ENCODE measurements around the gene CAPZA3. TPM values are rescaled to one million over a fixed set of nuclear protein-coding genes. Genes with fewer than 3 reads are reported as not detected.

Gene CAPZA3
- total RNA-seq, 1 donor from 2014 or later, result not detected

GRCh38 chr12:18750085-18750484 is 12.2 kb downstream of the CAPZA3 start:
- H3K36me3 ChIP-seq, result no peaks in the 10 kb centered on the region
- peak; percentile 79 for ATAC-seq
- no peak overlapping the region for H3K27ac ChIP-seq
- H3K4me1 ChIP-seq, result peaks cover 6% of the 10 kb centered on the region
- no peak for TF ChIP-seq CTCF (IDR thresholded peaks at IDR 0.05)
- intact Hi-C loops (cut with DNase I), result loop anchor here (5.0 kb wide), 1 partner anchor 278 kb away; no protein-coding TSS in a partner anchor
- no peak for DNase-seq
- no peak overlapping the region for H3K4me3 ChIP-seq
- no peaks in the 10 kb centered on the region for H3K27me3 ChIP-seq
- no peaks in the 10 kb centered on the region for H3K9me3 ChIP-seq

DNA sequence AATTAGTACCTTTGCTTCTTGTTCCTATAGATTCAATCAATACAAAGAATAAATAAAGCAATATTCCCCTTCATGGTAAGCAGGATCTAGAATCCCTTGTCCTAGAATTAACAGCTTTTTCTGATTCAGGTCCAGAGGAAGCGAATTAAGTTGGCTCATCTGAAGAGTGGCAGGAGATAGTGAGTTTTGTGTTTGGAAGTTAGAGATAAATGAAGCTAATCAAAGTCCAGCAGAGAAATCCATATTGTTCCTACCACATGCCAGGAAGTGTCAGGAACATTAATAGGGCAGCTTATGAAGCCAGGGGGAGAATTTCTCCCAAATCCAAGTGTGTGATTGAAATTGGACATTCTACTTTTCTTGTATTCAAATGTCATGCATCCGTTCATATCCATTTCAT is 13.9 kb downstream of the CAPZA3 start:
- Histone ChIP-seq H3K27me3 (no peaks in the 10 kb centered on the region), H3K4me3 (no peak overlapping the region), H3K27ac (no peak overlapping the region), H3K36me3 (no peaks in the 10 kb centered on the region), H3K9me3 (no peaks in the 10 kb centered on the region), H3K4me1 (peaks cover 6% of the 10 kb centered on the region)
- intact Hi-C loops (cut with DNase I), result loop anchor here (5.0 kb wide), 1 partner anchor 280 kb away; no protein-coding TSS in a partner anchor
- ATAC-seq (no peak), DNase-seq (no peak)
- TF ChIP-seq CTCF (IDR thresholded peaks at IDR 0.05), result no peak

GRCh38 chr12:18752280-18752920 is 14.5 kb downstream of the CAPZA3 start:
- Histone ChIP-seq H3K36me3 (no peaks in the 10 kb centered on the region), H3K9me3 (no peaks in the 10 kb centered on the region), H3K27ac (no peak overlapping the region), H3K4me3 (no peak overlapping the region), H3K4me1 (peaks cover 6% of the 10 kb centered on the region), H3K27me3 (no peaks in the 10 kb centered on the region)
- no peak for TF ChIP-seq CTCF (IDR thresholded peaks at IDR 0.05)
- intact Hi-C loops (cut with DNase I), result loop anchor here (5.0 kb wide), 1 partner anchor 280 kb away; no protein-coding TSS in a partner anchor
- ATAC-seq (no peak), DNase-seq (no peak)

DNA sequence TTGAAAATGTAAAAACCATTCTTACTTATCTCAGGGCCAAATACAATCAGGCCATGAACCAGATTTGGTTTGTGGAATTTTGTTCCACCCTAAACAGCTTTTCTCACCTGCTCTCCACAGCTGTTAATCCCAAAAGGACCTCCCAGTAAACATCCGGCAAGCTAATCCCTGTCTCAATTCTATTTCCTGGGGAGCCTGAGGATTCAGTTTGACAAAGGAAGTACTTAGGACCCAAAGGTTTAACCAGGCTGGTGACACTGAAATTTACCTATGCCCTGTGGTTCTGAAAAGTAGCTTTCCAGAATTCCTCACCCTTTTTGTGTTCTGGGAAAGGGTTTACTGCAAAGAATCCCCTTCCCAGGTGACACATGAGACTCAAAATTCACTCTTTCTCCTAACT is 15.0 kb downstream of the CAPZA3 start:
- H3K9me3 ChIP-seq, result no peaks in the 10 kb centered on the region
- H3K4me1 ChIP-seq, result peaks cover 6% of the 10 kb centered on the region
- no peak overlapping the region for H3K4me3 ChIP-seq
- ATAC-seq, result no peak
- no peak overlapping the region for H3K27ac ChIP-seq
- no peaks in the 10 kb centered on the region for H3K36me3 ChIP-seq
- DNase-seq, result no peak
- TF ChIP-seq CTCF (IDR thresholded peaks at IDR 0.05), result no peak
- H3K27me3 ChIP-seq, result no peaks in the 10 kb centered on the region
- intact Hi-C loops (cut with DNase I), result loop anchor here (5.0 kb wide), 1 partner anchor 281 kb away; no protein-coding TSS in a partner anchor

DNA sequence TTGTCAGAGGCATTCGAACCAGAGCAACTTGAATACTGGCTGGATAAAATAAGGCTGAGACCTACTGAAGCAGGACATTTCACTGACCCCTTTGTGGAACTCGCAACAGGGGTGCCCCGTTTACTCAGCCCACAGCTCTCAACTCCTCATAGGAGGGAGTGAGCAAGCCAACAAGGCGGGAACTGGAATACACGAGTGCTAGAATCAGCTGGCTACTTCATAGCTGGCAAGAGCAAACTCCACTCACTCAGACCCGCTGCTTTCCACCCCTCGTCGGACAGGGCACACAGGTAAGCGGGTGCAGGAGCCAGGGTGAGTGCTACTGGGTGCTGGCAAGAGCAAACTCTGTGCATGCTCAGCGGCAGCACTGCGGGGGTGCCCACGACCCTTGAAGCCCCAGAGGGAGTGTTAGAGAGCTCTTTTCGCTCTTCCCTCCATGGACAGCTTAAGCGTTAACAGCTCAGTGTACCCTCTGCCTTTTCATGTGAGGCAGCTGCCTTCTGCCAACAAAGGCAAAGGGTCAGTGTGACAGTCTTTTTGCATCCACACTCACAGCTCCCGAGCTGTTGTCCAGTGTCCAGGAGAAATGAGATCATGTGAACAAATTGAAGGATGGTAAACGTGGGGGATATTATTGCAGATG is 15.7 kb downstream of the CAPZA3 start:
- ATAC-seq (peak; percentile 76), DNase-seq (no peak)
- intact Hi-C loops (cut with DNase I), result loop anchor here (5.0 kb wide), 1 partner anchor 281 kb away; no protein-coding TSS in a partner anchor

More for the DNA sequence above, 15.7 kb downstream of the CAPZA3 start:
- H3K4me1 ChIP-seq, result peaks cover 6% of the 10 kb centered on the region
- TF ChIP-seq CTCF (IDR thresholded peaks at IDR 0.05), result no peak
- H3K9me3 ChIP-seq, result no peaks in the 10 kb centered on the region
- no peak overlapping the region for H3K4me3 ChIP-seq
- H3K27me3 ChIP-seq, result no peaks in the 10 kb centered on the region
- no peaks in the 10 kb centered on the region for H3K36me3 ChIP-seq
- H3K27ac ChIP-seq, result no peak overlapping the region

Measured in upper lobe of right lung (tissue), 1 donor.